Stimulated activated CD4-positive, alpha-beta T cell treated with anti-CD3 and anti-CD28 coated beads, TNF-alpha, amount 100 ng/mL, for 48 hours (primary cell): ENCODE measurements around the gene ARHGAP23.
A peak's percentile ranks its signal among the peaks of the same experiment; 100 is the strongest.

Experiments
- DNase-seq, 3 donors: peaks; one replicate each; pipeline ENCODE4 v3.0.0-alpha.2; 2020; ENCODE audit warnings: low read depth in 3 of 3

The ARHGAP23 gene

GRCh38 chr17:38544839-38545209 lies 116.6 kb downstream of the ARHGAP23 start:
- DNase-seq, result no peak

GRCh38 chr17:38545531-38546225 lies 117.4 kb downstream of the ARHGAP23 start:
- DNase-seq, result no peak

GRCh38 chr17:38546396-38546795 lies 118.1 kb downstream of the ARHGAP23 start:
- no peak for DNase-seq

GRCh38 chr17:38547444-38547843 lies 119.2 kb downstream of the ARHGAP23 start:
- no peak for DNase-seq

- no peak for DNase-seq
Measured at GRCh38 chr17:38549285-38549684, 121.0 kb downstream of the ARHGAP23 start.

GRCh38 chr17:38550661-38551060 lies 122.4 kb downstream of the ARHGAP23 start:
- DNase-seq, result no peak

GRCh38 chr17:38551121-38551520 lies 122.9 kb downstream of the ARHGAP23 start:
- DNase-seq, result no peak

GRCh38 chr17:38552343-38552742 lies 124.1 kb downstream of the ARHGAP23 start:
- DNase-seq, result no peak

GRCh38 chr17:38554430-38555350 lies 126.4 kb downstream of the ARHGAP23 start:
- no peak for DNase-seq

GRCh38 chr17:38556239-38556638 lies 128.0 kb downstream of the ARHGAP23 start:
- DNase-seq, result no peak

GRCh38 chr17:38557396-38557795 lies 129.1 kb downstream of the ARHGAP23 start:
- DNase-seq, result no peak

- DNase-seq, result peak; percentile 81 to 88 (median 83)
Measured at GRCh38 chr17:38557836-38558727, 129.8 kb downstream of the ARHGAP23 start.

GRCh38 chr17:38558728-38559050 lies 130.4 kb downstream of the ARHGAP23 start:
- DNase-seq, result no peak

- DNase-seq, result peak; percentile 74 to 88 (median 80)
Measured at GRCh38 chr17:38559051-38559879, 131.0 kb downstream of the ARHGAP23 start.

- DNase-seq, result no peak
Measured at GRCh38 chr17:38559880-38560230, 131.6 kb downstream of the ARHGAP23 start.

- DNase-seq, result no peak
Measured at GRCh38 chr17:38560503-38561318, 132.4 kb downstream of the ARHGAP23 start.

- no peak for DNase-seq
Measured at GRCh38 chr17:38561416-38562214, 133.4 kb downstream of the ARHGAP23 start.
